HG03060 (cell line): ENCODE results near the gene EPB41L4B.

Source experiments
- ATAC-seq: cut with Tn5 transposase; IDR thresholded peaks from one replicate; pipeline ENCODE4 v1.9.1; 2021; ENCODE audit warnings: low read depth, moderate number of reproducible peaks; ENCODE audit not compliant: unreplicated experiment

Gene EPB41L4B

DNA sequence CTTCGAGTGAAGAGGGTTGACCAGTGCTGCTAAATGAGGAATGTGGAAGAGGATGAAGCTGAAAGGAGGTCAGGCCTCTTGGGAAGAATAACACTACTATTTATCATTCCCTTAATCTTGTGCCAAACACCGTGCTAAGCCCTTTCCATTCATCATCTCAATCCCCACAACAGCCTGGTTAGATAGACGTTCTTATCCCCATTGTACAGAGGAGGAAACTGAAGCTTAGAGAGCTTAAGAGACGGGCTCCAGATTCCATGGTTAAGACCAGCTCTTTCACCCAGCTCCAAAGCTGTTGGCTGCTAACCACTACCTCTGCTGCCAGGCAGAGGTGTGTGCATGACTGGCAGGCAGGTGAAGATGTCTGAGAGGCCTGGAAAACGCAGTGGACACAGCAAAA lies 868 bp upstream of the EPB41L4B start:
- ATAC-seq: no peak

DNA sequence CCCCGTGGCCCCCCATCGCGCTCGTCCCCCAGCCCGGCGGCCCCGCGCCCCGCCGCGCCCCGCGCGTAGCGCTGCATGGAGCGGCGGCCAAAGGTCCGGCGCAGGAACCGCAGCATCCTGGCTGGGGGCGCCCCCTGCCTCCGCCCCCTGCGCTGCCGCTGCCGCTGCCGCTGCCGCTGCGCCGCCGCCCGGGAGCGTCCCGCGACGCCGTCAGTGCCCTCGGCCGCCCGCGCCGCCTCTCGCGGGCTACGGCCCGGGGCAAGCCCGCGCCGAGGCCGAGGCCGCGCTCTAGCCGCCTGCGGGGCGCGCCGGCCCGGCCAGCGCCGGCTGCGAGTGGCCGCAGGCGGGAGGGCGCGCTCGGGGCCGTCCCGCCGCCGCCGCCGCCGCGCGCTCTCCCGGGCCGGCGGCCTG lies 523 bp downstream of the EPB41L4B start:
- no peak for ATAC-seq

- no peak for ATAC-seq
Observed at GRCh38 chr9:109319626-109320241, 1.1 kb downstream of the EPB41L4B start.

- ATAC-seq: no peak
Observed at GRCh38 chr9:109319017-109319625, 1.7 kb downstream of the EPB41L4B start.

DNA sequence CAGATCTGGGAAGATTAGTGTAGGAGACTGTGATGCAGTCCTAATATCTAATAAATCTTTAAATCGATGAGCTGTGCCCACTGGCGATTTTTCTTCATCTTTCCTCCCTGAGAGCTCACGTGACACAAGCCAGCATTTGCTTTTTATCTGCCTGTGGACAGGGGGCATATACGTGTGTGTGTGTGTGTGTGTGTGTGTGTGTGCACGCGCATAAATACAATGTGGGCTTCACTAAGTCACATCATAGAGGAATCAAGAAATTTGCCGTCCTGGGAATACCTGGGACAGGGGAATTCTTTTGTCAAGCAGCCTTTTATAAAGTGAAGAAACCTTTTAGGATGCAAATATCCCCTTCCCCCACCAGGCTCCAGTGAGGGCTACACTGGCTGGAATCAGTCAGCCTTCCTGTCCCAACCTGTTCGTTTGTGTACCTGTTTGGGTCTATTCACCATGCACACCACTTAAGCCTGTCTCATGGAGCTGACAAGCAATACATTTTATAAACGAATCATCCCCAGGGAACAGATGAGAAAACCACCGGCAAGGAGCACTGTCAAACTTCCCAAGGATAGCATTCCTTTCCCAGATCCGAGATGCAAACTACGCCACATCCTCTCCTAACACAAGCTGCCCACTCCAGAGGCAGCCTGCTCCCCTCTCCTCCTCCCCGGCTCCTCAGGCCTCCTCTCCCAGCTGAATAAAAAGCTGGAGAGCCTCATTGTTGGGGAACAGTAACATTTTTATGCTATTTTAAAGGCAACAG lies 2.7 kb downstream of the EPB41L4B start:
- no peak for ATAC-seq

- no peak for ATAC-seq
Observed at GRCh38 chr9:109317311-109317978, 3.4 kb downstream of the EPB41L4B start.

DNA sequence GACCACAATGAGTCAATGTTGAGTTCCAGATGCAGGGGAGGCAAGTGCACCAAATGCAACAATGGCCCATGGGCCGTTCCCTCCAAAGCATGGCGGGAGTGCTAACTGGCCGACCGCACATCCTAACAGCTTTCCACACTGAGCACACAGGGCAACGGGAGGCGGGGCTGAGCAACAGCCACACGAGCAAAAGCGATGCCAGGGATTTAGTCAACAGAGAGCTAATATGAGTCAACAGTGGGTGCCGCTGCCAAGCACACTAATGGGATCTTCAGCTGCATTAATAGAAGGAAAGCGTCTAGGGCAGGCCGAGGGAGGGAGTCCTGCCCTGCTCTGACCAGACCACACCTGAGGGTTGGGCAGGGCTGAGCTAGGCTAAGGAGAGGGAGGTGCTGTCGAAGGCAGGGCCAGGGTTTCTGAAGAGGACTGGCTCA lies 4.6 kb downstream of the EPB41L4B start:
- no peak for ATAC-seq

DNA sequence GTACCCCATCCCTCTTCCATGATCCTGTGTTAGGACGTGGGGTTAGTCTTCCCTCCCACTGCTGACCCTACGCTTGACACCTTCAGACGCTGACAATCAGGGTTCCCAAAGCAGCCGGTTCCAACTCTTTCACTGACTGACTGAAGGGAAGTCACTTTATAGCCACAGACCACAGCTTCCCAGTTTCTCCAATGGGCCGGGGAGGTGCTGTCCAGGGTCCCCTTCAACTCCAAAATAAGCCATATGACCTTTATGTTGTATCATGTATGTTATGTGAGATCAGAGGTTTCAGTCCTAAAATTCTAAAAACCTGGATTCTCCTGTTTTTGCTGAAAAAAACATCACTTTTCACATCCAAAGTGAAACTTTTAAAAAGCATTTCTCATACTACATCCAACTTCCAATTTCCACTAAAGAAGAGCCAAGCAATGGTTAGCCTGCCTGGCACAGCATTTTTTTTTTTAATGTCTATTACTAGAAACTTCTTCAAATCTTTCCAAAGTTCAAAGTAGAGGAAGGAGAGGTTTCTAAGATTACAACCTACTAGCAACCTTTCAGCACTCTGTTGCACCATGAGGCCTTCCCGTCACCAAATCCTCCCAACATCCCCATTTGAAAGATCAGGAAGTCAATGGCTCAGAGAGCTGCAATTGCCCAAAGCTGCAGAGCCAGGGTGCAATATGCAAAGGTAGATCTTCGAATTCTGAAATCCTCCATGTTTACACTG lies 5.2 kb downstream of the EPB41L4B start:
- no peak for ATAC-seq

DNA sequence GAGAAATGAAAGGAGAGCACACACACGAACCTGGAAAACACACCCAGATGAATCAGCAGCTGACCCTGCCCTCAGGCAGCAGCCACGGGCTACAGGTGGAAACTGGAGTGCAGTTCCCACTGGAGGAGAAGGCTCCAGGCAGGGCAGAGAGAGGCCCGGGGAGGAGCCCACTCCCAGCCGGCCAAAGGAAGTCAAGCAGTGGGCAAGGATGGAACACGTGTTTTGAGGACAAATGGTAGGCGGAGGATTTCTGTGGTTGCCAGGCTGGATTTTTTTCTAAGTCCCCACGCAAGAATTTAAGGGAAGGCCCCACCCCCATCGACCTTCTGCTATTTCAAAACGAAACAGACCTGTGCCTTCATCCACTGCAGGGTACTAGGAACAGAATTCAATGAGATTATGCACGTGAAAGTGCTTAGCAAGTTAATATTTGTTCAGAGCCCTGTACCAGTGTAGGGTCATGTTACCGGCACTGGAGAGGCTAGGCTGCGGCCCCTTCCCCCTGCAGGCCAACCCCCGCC lies 6.8 kb downstream of the EPB41L4B start:
- no peak for ATAC-seq

DNA sequence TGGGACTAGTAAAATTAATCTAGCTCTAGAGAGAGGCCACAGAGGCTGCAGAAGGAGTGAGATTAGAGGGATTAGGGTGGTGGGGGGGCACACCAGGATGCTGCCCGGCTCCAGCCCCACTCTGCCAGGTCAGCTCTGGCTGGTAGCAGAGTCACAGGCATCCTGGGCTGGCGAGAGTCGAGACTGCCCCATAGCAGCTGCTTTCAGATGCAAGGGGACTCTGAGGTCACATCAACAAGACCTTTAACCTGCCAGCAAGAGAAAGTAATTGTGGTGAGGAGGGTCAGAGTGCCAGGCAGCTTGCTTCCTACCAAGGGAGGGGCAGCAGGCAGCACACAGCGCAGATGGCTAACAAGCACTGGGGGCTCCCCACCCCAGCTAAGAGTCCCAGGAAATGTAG lies 7.5 kb downstream of the EPB41L4B start:
- ATAC-seq: no peak

GRCh38 chr9:109312783-109313182 lies 8.1 kb downstream of the EPB41L4B start:
- ATAC-seq: no peak

GRCh38 chr9:109311731-109312130 lies 9.1 kb downstream of the EPB41L4B start:
- peak; percentile 81 for ATAC-seq

GRCh38 chr9:109311286-109311685 lies 9.6 kb downstream of the EPB41L4B start:
- ATAC-seq: no peak

DNA sequence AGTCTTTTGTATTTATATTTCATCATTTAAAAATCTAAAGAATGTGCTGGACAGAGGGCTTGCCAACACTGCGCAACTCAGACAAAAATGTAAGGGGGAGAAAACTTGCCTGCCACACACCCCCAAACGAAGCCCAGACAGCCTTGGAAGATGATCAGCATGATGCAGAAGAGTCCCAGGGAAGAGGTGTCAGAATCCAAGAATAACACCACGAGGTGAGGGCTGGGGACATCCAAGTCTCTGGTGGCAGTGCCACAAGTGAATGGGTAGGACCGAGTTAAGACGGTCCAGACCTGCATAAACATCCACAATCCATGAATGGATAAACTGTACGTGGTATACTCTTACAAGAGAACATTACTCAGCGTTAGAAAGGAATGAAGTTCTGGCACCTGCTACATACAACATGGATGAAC lies 10.4 kb downstream of the EPB41L4B start:
- ATAC-seq: no peak

DNA sequence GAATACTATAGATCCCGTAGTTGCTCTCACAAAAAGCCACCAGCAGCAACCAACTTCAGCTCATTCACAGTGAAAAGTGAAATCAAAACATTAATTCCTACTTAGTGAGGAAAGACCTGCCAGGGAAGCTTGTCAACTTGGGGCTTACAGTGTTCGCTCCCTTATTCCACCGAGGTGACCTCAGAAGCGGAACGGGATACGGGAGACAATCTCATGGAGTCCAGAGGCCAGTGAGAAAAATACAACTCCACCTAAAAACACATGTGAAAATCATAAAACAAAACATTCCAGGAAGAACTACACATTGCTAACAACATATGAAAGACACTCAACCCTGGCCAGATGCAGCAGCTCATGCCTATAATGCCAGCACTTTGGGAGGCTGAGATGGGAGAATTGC lies 11.6 kb downstream of the EPB41L4B start:
- ATAC-seq: no peak

DNA sequence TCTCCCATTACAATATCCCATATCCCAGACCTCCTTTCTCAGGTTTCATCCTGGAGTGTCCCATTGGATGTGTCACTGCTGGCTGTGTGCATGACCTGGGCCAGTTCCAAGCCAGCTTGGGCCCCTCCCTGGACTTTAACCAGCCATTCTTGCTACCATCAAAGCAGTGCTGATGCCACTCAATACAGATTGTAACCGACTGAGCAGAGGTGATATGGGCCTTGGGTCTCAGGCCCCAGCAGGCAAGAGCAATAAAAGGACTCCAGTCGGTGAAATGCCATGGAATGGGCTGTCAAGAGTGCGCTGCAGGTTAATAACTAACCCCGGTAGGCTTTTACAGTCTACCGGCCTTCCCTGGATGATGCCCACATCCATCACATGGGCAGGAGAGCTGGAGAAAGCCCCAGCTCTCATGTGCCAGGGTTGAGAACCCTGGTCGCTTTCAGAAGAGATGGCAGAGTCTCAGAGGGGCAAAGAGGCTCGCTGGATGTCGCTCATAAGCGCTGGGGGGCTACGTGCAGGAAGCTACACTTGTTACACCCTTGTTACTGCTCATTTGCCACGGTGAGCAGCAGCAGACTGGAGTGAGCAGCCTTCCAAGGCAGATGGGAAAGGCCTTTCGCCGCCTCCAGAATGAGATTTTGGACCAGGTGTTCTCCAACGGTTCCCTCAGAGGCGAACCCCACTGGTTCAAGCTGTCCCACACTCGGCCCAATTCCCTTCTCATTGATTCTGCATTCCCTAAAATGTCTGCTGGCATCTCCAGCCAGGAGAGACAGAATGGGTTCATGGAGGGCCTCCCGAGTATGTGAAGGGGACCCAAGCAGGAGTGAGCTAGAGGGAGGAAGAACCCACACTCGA lies 13.2 kb downstream of the EPB41L4B start:
- no peak for ATAC-seq

GRCh38 chr9:109305801-109306200 lies 15.1 kb downstream of the EPB41L4B start:
- ATAC-seq: no peak

- no peak for ATAC-seq
Observed at GRCh38 chr9:109304347-109304746, 16.5 kb downstream of the EPB41L4B start.

DNA sequence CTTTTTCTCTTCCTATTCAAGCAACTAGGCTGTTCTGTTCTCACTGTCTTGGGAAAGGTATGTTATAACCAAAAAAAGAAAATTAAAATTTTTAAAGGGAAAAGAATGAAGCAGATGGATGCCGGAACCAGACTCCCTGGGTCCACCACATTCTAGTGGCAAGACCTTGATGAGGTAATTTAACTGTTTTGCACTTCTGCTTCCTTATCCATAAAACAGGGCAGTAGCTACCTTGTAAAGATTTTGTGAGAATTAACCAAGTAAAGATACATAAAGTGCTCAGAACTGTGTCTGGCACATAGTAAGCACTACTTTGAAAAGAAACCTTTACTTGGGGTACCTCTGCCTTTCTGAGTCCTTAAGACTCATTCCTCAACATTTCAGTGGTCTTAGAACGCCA lies 17.0 kb downstream of the EPB41L4B start:
- ATAC-seq: no peak
